GM21619 (cell line): ENCODE results near the gene NMU.
"Not testable (repeated sequence)": the region's sequence is repeated elsewhere in the genome, so short reads cannot be mapped to it uniquely, and the experiment has no call there.

ENCODE experiments used
- ATAC-seq: cut with Tn5 transposase; IDR thresholded peaks from one replicate; pipeline ENCODE4 v1.9.1; 2021; ENCODE audit not compliant: unreplicated experiment

NMU gene, protein sequence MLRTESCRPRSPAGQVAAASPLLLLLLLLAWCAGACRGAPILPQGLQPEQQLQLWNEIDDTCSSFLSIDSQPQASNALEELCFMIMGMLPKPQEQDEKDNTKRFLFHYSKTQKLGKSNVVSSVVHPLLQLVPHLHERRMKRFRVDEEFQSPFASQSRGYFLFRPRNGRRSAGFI

DNA sequence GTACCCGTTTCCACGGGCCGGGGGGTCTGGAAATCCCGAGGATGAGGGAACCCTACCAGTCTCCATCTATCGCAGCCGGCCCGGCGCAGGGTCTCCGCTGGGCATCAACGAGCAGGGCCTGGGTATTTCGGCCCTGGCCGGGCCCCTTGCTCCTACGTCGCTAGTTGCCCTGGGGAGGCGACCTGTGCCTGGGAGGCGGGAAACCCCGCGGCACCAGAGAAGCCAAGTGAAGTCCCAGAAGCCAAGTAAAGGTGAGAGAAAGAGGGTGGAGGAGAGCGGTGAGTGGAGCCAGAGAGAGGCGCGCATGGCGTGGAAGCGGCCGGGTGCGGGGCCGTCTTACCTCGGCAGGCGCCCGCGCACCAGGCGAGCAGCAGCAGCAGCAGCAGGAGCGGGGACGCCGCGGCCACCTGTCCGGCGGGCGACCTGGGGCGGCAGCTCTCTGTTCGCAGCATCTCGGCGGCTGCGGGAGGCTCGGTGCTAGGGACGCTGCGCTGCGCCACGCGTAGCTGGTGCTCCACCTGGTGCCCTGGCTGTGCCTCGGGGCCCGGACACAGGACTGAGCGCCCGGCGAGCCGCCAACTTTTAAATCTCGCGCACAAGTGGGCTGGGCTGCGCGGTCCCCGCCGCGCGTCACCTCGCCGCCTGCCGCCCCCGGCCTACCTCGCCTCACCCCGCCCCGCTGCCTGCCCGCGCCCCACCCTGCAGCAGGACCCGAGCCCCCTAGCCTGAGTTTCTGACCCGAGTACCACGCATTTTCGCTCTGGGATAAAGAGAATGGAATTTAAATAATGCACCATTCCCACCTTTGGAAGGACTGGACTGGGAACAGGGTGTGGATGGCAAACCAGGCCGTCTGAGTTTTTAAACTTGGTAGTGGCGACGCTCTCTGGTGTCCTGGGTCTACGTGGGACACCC, at the start of gene NMU:
Gene NMU (minus strand): TSS at position 558 of the 915 bp plus-strand sequence. CDS start 106 bp downstream, at position 452.
- peak; percentile 66 for ATAC-seq

DNA sequence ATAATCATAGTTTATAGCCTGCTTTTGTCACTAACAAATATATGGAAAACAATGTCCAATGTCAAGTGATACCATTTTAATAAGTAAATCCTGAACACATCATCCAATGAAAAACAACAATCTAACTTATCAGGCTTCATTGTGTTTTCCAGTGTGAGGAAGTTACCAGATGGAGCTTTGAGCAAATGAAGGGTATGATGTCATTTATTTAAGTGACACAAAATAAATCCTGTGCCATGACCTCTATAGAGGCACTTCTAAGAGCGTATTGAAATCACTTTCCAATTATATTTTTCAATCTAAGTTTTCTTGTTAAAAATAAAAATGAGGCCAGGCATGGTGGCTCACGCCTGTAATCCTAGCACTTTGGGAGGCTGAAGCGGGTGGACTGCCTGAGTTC, 48.2 kb upstream of the NMU start:
- no peak for ATAC-seq

DNA sequence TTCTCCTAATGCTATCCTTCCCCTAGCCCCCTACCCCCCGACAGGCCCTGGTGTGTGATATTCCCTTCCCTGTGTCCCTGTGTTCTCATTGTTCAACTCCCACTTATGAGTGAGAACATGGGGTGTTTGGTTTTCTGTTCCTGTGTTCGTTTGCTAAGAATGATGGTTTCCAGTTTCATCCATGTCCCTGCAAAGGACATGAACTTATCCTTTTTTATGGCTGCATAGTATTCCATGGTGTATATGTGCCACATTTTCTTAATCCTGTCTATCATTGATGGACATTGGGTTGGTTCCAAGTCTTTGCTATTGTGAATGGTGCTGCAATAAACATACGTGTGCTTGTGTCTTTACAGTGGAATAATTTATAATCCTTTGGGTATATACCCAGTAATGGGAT, 46.7 kb upstream of the NMU start:
- ATAC-seq = not testable (repeated sequence)

DNA sequence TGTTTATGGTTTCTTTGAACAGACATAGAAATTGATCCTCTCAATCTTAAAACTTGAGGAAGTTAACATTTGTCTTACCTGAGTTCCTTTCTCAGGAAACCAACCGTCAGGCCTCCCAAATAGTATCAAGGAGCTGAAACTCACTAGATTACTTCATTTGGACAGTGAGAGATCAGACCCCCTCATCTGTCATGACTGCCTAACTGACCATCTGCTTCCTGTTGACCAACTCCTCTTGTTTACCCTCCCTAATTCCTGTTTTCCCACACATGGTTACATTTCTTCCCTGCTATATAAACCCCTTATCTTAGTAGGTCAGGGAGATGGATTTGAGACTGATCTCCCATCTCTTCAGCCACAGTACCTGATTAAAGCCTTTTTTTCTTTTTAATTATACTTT, 46.2 kb upstream of the NMU start:
- no peak for ATAC-seq

DNA sequence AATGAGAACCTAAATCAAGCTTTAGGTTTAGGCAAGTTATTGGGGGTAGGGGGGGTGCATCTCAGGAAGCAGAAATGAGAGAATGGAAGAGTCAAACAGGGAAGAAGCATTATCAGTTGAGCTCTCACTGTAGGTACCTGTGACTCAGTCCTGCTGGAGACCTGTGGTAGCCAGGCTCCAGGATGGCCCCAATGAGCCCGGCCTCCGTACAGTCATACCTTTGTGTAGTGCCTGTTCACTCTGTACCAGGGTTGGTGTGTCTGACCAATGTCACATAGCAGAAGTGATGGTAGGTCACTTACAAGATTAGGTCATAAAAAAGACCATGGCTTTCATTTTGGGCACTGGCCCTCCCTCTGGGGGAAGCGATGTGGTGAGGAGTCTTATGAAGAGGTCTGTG, 45.3 kb upstream of the NMU start:
- no peak for ATAC-seq

DNA sequence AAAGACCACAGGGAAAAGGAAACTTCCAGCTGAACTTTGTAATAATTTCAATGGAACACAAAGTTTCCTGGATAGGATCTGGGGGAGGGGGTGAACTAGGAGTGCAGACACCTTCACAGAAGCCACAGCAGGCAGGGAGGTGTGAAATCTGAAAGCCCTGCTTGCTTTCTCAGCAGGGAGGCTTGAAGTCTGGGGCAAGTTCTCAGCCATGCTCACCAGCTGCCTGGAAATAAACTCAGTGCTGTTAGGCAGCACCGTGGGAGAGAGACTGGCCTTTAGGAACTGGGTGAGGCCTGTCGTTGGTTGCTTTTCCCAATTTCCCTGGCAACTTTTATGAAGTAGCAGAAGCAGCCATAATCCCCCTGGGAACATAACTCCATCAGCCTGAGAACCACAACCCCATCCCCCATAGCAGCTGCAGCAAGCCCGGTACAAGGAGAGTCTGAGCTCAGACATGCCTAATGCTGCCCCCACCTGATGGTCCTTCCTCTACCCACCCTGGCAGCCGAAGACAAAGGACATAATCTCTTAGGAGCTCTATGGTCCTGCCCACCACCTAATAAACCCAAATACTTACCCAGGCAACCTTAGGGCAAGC, 39.2 kb upstream of the NMU start:
- ATAC-seq = no peak

DNA sequence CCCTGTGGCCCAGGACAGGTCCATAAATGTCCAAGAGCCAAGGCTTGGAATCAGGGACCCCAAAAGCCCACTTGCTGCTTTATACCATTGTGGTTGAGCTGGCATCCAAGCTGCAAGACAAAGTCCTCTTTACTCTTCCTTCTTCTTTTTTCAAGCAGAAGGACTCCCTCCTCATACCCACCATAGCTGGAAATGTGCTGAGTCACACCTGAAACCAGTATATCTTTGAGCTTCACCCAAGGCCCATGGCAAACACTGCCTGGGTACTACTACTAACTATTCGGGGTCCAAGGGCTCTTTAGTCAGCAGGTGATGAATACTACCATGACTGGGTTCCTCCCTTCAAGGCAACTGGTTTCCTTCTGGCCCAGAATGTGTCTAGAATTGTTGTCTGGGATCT, 37.3 kb upstream of the NMU start:
- ATAC-seq = no peak

DNA sequence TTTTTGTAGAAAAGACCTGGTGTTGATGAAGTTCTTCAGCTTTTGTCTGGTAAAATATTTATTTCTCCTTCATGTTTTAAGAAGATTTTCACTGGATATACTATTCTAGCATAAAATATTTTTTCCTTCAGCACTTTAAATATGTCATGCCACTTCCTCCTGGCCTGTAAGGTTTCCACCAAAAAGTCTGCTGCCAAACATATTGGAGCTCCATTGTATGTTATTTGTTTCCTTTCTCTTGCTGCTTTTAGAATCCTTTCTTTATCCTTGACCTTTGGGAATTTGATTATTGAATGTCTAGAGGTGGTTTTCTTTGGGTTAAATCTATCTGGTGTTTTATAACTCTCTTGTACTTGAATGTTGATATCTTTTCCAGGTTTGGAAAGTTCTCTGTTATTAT, 35.6 kb upstream of the NMU start:
- ATAC-seq = no peak

DNA sequence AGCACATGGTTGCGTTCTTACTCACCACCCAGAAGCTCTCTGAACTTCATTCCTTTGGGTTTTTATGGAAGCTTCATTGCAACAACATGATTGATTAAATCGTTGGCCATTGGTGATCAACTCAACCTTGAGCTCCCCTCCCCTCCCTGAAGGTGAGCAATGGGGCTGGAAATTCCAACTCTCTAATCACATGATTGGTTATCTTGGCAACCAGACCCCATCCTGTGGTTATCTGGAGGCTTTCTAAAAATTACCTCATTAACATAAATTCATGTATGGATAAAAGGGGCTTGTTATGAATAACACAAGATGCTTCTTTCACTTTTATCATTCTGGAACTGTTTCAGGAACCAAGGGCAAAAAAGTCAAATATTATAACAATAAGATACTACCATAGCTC, 34.6 kb upstream of the NMU start:
- ATAC-seq = no peak

DNA sequence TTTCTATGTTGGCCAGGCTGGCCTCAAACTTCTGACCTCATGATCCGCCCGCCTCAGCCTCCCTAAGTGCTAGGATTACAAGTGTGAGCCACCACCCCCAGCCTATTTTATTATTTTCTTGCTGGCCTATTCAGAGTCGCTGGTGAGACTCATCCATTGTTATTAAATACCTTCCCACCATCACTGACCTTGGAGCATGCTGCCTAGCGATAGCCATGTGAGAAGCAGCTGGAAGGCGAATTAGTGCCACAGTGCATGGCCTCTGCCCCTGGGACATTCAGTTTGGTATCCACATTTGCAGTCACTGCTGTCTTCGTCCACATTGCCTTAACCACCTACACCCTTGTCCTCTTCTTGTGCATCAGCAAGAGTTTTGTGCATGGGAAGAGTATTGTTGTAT, 32.4 kb upstream of the NMU start:
- ATAC-seq = no peak

DNA sequence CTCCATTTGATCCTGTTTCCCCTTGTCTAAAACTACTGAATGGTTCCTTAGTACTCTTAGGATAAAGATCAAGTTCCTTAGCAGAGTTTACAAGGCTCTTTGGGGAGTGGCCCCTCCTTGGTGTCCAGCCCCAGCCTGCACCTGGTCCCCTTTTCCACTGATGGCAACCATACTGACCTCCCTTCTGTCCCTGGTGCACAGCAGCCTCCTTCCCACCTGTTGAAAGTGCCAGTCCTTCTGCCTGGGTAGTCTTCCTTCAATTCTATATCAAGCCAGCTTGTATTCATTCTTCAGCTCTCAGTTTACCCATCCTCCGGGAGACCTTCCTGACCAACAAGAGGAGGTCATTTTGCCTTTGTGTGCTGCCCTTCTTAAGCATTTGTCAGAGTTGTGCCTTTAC, 30.4 kb upstream of the NMU start:
- ATAC-seq = no peak

DNA sequence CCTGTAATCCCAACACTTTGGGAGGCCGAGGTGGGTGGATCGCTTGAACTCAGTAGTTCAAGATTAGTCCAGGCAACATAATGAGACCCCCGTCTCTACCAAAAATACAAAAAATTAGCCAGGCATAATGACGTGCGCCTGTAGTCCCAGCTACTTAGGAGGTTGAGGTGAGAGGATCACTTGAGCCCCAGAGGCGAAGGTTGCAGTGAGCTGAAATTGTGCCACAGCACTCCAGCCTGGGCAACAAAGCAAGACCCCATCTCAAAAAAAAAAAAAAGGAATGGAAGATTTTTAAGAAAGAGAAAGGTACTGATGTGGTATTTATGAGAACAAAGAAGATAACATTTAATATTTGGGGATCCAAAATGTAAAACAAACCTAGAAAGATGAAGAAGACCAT, 27.0 kb upstream of the NMU start:
- ATAC-seq = no peak

DNA sequence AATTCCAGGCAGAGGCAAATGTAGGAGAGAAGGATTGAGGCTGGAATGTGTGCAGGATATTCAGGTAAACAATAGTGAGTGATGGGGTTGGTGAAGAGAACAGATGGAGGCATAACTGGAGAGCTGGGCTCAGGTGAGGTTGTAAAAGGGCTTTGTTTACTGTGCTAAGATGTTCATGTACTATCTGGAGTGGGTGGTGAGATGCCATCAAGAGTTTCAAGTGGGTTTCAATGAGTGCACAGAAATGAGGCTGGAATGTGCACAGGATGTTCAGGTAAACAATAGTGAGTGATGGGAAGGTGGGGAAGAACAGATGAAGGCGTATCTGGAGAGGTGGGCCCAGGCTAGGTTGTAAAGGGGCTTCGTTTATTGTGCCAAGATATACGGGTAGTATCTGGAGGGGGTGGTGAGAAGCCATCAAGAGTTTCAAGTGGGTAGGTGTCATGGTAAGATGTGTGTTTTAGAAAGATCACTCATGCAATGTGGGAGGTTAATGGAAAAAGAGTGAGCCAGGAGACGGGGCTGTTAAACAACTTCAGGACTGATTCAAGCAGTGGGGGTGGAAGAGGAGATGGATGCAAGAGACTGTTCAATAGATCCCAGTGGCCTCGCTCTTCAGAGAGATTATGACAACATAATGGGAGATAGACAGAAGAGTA, 25.4 kb upstream of the NMU start:
- ATAC-seq = no peak

DNA sequence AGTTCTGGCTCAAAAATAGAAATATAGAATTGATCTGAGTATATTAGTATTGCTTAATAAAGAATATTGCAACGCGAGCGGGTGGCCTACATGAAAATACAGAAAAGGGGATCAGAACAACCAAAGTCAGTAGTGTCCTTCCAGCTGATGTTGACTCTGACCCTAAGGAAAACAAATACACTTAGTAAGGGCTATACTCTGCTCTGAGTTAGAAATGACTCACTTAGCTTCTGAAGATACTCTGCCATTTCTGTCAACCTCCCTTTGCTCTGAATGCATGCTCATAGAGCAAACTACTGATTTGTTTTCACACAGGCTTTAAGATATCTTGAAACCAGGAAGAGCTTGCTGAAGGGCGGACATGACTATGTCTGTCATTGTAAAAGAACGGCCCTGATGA, 22.6 kb upstream of the NMU start:
- ATAC-seq = no peak

DNA sequence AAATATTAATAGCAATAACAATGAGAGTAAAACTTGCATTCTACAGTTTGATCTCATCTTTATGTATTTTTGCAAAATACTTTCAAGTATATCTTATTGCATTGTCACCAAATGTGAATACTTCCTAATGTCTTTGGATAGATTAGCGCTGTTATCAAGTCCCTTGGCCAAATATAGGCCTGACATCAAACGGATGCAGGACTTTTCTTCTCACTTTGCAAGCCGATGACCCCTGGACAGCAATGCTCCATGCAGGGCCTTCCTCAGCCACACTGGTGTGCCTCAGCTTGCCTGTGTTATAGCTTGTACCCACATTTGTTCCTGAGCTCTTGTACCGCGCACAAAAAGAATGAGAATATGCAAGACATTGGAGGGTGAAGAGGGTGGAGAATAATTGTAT, 18.0 kb upstream of the NMU start:
- no peak for ATAC-seq

DNA sequence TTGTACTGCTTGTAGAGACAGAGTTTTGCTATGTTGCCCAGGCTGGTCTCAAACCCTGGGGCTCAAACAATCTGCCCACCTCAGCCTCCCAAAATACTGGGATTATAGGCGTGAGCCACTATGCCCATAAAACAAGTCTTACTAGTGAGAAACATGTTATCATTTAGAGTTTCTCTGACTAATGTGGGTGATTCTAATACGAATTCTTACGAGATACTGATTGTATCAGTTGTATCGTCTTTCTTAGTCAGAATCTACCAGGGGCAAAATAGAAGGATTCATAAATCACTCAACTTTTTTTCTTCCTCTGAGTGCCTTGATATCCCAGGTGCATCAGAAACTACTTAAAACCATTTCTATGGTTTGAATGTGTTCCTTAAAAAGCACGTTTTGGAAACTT, 14.4 kb upstream of the NMU start:
- no peak for ATAC-seq

DNA sequence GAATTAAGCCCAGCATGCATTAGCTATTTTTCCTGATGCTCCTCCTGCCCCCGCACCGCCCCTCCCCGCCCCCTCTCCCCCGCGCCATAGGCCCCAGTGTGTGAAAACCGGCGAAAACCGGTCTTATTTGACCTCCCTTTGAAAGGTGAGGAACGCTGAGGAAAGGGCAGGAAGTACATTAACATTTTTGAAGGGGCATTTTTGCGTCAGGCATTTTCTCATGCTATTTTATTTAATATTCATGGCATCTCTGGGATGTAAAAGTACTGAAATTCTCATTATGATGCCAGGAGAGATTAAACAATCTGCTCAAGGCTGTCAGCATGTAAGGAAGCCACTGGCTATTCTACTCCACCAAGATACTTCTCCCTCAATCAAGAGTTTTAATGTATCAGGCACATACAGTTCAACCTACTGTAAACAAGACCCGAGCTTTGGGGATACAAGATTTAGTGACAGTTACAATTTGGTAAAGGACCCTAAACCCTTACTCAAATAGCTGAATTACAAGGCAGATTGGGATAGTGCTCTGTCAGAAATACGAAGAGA, 1.2 kb upstream of the NMU start:
- no peak for ATAC-seq

DNA sequence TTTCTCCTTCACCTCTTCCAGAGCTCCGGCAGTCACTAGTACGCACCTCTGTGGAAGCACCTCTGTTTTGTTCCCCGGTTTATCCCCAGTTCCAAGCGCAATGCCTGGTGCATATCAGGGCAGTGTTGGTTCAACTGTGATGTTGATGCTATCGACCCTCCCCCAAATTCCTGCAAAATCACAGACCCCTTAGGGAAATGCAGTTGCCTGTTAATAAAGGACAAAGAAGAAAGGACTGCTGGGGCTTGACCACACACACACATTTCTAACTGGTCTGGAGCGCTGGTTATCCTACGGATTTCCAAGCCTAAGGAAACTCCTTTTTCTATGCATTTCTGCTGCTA, 530 bp upstream of the NMU start:
- no peak for ATAC-seq

DNA sequence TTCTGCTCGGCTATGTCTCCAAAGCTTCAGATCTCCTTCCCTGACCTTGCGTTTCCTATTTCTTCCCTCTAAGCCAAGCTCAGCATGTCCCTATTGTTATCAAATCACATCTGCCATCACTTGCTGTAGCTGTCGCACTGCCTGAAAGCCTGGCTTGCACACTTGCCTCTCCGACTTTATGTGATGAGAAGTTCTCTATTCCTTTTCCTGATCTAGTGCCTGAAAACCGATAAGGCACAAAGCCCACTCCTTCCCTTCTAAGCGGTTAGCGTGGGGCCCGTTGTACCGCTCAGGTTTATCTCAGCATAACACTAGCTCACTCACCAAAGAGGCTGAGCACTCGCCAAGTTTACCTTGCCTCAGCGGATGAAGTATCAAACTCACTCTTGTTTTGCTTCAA, 816 bp downstream of the NMU start:
- ATAC-seq = no peak

DNA sequence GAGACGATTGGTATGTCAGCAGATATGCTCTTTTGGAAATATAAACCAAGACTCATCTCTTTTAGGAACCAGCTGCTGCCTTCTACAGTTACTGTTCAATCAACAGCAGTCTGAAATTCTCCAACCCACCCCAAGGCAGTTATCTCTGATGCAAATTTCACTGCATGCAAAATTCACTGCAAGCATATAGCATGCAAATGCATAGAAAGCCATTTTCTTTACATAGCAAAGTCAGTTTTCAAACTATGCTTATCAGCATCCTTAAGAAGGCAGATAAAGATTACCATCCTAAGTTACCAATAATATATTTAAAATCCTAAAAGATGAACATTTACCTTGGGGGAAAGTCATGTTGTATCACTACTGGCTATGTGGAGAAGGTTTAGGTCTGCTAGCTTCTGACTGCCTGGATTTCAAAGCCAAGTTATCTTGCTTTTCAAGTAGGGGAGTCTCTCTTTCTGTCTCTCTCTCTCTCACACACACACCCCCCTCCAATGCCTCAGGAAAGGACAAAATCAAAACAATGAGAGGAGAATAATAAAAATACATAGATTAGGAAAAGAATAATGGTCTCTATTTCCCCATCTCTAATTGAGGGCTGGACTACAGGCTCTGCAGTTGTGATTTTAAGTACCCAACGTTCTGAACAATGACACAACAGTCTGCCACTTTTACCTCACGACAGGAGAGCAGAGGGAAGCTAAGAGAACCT, 1.5 kb downstream of the NMU start:
- ATAC-seq = no peak

DNA sequence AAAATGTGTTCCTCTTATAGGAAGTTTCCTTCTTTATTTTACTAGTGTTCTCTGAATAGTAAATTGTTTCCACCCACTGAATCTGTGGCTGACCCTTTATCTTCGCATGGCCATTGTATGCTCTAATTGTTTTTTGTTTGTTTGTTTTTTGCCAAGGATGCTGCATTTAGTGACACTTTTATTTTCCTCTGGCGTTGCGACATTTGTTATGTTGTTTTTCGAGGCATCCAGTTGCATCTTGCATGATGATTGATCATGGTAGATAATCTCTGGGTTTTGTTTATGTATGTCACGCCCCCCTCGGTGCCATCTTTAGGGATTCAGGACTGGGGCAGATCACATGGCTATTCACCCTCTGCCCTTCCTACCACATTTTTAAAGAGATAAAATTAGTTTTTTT, 2.2 kb downstream of the NMU start:
- ATAC-seq = no peak
